GDM1 (cell line): ENCODE data around the gene GAB3.
A peak's percentile ranks its signal among the peaks of the same experiment; 100 is the strongest.

Source experiments
- DNase-seq: peaks from one replicate; lab custom pipeline; 2025; lab: John Stamatoyannopoulos, UW

GAB3 gene

GRCh38 chrX:154750301-154751202, at the start of gene GAB3:
GAB3 (minus strand) TSS chrX:154751077; CDS start chrX:154751025, 52 bp downstream.
- DNase-seq, result peak; percentile 42

- no peak for DNase-seq
Measured at GRCh38 chrX:154799556-154800348, 48.9 kb upstream of the GAB3 start.

- no peak for DNase-seq
Measured at GRCh38 chrX:154797006-154797405, 46.1 kb upstream of the GAB3 start.

GRCh38 chrX:154795016-154795415, 44.1 kb upstream of the GAB3 start:
- no peak for DNase-seq

GRCh38 chrX:154793084-154793795, 42.4 kb upstream of the GAB3 start:
- DNase-seq, result no peak

- DNase-seq, result no peak
Measured at GRCh38 chrX:154791939-154792338, 41.1 kb upstream of the GAB3 start.

- DNase-seq, result no peak
Measured at GRCh38 chrX:154791467-154791866, 40.6 kb upstream of the GAB3 start.

GRCh38 chrX:154785716-154786115, 34.8 kb upstream of the GAB3 start:
- peak; percentile 36 for DNase-seq

GRCh38 chrX:154784149-154784995, 33.5 kb upstream of the GAB3 start:
- peak; percentile 69 for DNase-seq

- no peak for DNase-seq
Measured at GRCh38 chrX:154780968-154781367, 30.1 kb upstream of the GAB3 start.

- DNase-seq, result no peak
Measured at GRCh38 chrX:154779261-154779660, 28.4 kb upstream of the GAB3 start.

- no peak for DNase-seq
Measured at GRCh38 chrX:154776753-154777152, 25.9 kb upstream of the GAB3 start.

GRCh38 chrX:154775419-154776349, 24.8 kb upstream of the GAB3 start:
- peak; percentile 35 for DNase-seq

GRCh38 chrX:154774622-154775021, 23.7 kb upstream of the GAB3 start:
- no peak for DNase-seq

GRCh38 chrX:154762537-154763296, 11.8 kb upstream of the GAB3 start, which contains the start of gene DKC1:
DKC1 (plus strand) TSS chrX:154762864; CDS start chrX:154762966, 102 bp downstream.
- DNase-seq, result peak; percentile 96

- DNase-seq, result no peak
Measured at GRCh38 chrX:154761977-154762536, 11.2 kb upstream of the GAB3 start.

- DNase-seq, result no peak
Measured at GRCh38 chrX:154758696-154759095, 7.8 kb upstream of the GAB3 start.

- DNase-seq, result no peak
Measured at GRCh38 chrX:154751669-154752271, 893 bp upstream of the GAB3 start.
